ENCODE results near the gene CHCHD6. TPM values are rescaled to one million over a fixed set of nuclear protein-coding genes. Genes with fewer than 3 reads are reported as not detected.

The CHCHD6 gene
- total RNA-seq, 4 donors from 2014 or later = 2.4 to 44.6 (median 5.1) TPM

- TF ChIP-seq POLR2A (IDR thresholded peaks at IDR 0.05) = no peak
- TF ChIP-seq, protein P1, sequence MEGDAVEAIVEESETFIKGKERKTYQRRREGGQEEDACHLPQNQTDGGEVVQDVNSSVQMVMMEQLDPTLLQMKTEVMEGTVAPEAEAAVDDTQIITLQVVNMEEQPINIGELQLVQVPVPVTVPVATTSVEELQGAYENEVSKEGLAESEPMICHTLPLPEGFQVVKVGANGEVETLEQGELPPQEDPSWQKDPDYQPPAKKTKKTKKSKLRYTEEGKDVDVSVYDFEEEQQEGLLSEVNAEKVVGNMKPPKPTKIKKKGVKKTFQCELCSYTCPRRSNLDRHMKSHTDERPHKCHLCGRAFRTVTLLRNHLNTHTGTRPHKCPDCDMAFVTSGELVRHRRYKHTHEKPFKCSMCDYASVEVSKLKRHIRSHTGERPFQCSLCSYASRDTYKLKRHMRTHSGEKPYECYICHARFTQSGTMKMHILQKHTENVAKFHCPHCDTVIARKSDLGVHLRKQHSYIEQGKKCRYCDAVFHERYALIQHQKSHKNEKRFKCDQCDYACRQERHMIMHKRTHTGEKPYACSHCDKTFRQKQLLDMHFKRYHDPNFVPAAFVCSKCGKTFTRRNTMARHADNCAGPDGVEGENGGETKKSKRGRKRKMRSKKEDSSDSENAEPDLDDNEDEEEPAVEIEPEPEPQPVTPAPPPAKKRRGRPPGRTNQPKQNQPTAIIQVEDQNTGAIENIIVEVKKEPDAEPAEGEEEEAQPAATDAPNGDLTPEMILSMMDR (IDR thresholded peaks at IDR 0.05) = no peak
- DNase-seq = no peak
- Histone ChIP-seq H3K27ac (no peak overlapping the region), H3K36me3 (no peaks in the 10 kb centered on the region), H3K9me3 (no peaks in the 10 kb centered on the region), H3K4me1 (no peaks in the 10 kb centered on the region), H3K4me3 (no peak overlapping the region), H3K27me3 (no peaks in the 10 kb centered on the region)
Observed at GRCh38 chr3:126873416-126873815, 169.4 kb downstream of the CHCHD6 start.

GRCh38 chr3:126878664-126879063 is 174.6 kb downstream of the CHCHD6 start:
- H3K9me3 ChIP-seq = no peaks in the 10 kb centered on the region
- H3K4me3 ChIP-seq = no peak overlapping the region
- no peak for DNase-seq
- H3K4me1 ChIP-seq = no peaks in the 10 kb centered on the region
- no peaks in the 10 kb centered on the region for H3K36me3 ChIP-seq
- H3K27ac ChIP-seq = no peak overlapping the region
- TF ChIP-seq, protein P1 (IDR thresholded peaks at IDR 0.05) = no peak
- TF ChIP-seq POLR2A (IDR thresholded peaks at IDR 0.05) = no peak
- H3K27me3 ChIP-seq = no peaks in the 10 kb centered on the region

GRCh38 chr3:126880901-126881300 is 176.9 kb downstream of the CHCHD6 start:
- H3K4me3 ChIP-seq = no peak overlapping the region
- no peak overlapping the region for H3K27ac ChIP-seq
- H3K36me3 ChIP-seq = no peaks in the 10 kb centered on the region
- no peaks in the 10 kb centered on the region for H3K27me3 ChIP-seq
- DNase-seq = no peak
- no peaks in the 10 kb centered on the region for H3K9me3 ChIP-seq
- TF ChIP-seq, protein P1 (IDR thresholded peaks at IDR 0.05) = no peak
- no peak for TF ChIP-seq POLR2A (IDR thresholded peaks at IDR 0.05)
- no peaks in the 10 kb centered on the region for H3K4me1 ChIP-seq

DNA sequence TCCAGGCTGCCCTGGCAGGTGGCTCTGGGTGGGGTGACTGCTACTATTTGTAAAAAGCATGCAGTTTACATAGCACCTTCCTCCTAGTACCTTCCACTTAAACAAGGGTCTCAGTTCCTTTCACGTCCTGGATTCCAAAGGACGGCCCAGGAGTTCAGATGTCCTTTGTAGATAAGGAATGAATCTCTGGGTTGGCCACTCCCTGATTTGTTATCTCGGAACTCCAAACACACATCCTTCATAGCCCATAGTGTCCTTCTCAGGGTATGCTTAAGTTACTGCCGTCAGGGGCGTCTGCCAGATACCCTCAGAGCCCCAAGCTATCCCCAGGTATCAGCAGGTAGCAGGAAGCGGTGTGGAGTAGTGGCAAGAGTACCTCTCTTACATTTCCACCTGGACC is 177.8 kb downstream of the CHCHD6 start:
- H3K36me3 ChIP-seq = no peaks in the 10 kb centered on the region
- no peak for DNase-seq
- TF ChIP-seq POLR2A (IDR thresholded peaks at IDR 0.05) = no peak
- TF ChIP-seq, protein P1 (IDR thresholded peaks at IDR 0.05) = no peak
- H3K4me1 ChIP-seq = no peaks in the 10 kb centered on the region
- no peaks in the 10 kb centered on the region for H3K9me3 ChIP-seq
- no peaks in the 10 kb centered on the region for H3K27me3 ChIP-seq
- no peak overlapping the region for H3K4me3 ChIP-seq
- H3K27ac ChIP-seq = no peak overlapping the region

DNA sequence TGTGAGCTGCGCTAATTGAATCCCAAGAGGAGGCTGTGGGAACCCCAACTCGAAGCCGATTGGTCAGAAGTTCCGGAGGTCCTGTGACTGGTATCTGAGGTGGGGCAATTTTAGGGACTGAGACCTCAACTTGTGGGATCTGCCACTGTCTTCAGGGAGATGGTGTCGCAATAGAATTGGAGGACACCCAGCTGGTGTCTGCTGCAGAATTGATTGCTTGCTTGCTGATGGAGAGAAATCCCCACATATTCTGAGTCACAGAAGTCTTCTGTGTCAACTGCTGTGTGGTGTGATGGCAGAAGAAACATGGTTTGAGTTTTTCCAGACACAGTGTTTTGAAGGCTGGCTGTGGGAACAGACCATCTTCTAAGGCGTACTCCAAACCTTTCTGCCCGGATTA is 179.2 kb downstream of the CHCHD6 start:
- Histone ChIP-seq H3K4me1 (no peaks in the 10 kb centered on the region), H3K36me3 (no peaks in the 10 kb centered on the region), H3K4me3 (no peak overlapping the region), H3K27ac (no peak overlapping the region), H3K9me3 (no peaks in the 10 kb centered on the region), H3K27me3 (no peaks in the 10 kb centered on the region)
- no peak for DNase-seq
- TF ChIP-seq, protein P1 (IDR thresholded peaks at IDR 0.05) = no peak
- no peak for TF ChIP-seq POLR2A (IDR thresholded peaks at IDR 0.05)

DNA sequence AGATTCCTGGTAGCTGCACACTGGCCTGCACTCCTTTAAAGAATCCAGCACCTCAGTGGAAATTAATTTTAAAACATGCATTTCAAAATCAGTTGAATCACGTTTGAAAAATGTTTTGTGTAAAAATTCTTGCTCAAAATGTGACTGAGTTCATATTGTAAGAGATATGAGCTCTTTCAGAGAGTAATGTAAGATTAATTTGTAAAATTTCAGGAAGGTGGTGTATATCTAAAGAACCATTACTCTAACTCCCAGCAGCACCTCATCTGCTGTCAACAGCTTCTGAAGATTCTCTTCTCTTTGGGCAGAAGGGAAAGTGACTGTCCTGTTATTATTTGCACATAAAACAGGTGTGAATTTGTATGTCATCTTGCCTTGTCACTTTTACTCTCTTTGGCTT is 181.4 kb downstream of the CHCHD6 start:
- DNase-seq = no peak
- no peak overlapping the region for H3K27ac ChIP-seq
- no peaks in the 10 kb centered on the region for H3K9me3 ChIP-seq
- H3K4me1 ChIP-seq = no peaks in the 10 kb centered on the region
- H3K4me3 ChIP-seq = no peak overlapping the region
- H3K27me3 ChIP-seq = no peaks in the 10 kb centered on the region
- H3K36me3 ChIP-seq = no peaks in the 10 kb centered on the region
- no peak for TF ChIP-seq POLR2A (IDR thresholded peaks at IDR 0.05)
- TF ChIP-seq, protein P1 (IDR thresholded peaks at IDR 0.05) = no peak
